Measurements from ENCODE around the gene ARL4C.

DNA sequence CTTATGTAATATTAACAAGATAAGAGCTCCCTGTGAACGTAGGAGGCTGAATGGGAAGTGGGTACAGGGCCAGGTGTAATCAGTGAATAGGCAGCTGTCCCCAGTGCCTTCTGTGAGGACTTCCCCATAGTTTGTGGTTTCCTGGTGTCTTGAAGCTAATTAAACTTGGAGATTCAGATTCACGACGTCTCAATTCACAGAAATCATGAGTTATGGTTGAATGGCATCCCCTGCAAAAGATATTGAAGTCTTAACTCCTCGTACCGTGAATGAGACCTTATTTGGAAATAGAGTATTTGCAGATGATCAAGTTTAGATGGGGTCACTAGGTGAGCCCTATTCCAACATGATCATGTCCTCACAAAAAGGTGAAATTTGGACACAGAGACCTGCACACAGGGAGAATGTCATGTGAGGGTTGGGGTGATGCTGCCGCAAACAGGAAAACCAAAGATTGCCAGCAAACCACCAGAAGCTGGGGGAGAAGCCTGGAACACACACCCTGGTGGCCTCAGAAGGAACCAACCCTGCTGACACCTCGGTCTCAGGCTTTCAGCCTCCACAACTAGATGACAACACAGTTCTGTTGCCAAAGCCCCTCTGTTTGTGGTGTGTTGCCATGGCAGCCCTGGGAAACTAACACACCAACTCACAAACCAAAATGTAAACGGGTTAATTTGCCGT lies 13.2 kb downstream of the ARL4C start:
- TF ChIP-seq, protein P1, sequence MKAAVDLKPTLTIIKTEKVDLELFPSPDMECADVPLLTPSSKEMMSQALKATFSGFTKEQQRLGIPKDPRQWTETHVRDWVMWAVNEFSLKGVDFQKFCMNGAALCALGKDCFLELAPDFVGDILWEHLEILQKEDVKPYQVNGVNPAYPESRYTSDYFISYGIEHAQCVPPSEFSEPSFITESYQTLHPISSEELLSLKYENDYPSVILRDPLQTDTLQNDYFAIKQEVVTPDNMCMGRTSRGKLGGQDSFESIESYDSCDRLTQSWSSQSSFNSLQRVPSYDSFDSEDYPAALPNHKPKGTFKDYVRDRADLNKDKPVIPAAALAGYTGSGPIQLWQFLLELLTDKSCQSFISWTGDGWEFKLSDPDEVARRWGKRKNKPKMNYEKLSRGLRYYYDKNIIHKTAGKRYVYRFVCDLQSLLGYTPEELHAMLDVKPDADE (IDR thresholded peaks at IDR 0.05): no peak
- no peak for TF ChIP-seq EZH2 (IDR thresholded peaks at IDR 0.05; ENCODE audit: low read depth, unreplicated experiment)
- TF ChIP-seq, protein P2, sequence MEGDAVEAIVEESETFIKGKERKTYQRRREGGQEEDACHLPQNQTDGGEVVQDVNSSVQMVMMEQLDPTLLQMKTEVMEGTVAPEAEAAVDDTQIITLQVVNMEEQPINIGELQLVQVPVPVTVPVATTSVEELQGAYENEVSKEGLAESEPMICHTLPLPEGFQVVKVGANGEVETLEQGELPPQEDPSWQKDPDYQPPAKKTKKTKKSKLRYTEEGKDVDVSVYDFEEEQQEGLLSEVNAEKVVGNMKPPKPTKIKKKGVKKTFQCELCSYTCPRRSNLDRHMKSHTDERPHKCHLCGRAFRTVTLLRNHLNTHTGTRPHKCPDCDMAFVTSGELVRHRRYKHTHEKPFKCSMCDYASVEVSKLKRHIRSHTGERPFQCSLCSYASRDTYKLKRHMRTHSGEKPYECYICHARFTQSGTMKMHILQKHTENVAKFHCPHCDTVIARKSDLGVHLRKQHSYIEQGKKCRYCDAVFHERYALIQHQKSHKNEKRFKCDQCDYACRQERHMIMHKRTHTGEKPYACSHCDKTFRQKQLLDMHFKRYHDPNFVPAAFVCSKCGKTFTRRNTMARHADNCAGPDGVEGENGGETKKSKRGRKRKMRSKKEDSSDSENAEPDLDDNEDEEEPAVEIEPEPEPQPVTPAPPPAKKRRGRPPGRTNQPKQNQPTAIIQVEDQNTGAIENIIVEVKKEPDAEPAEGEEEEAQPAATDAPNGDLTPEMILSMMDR (conservative IDR thresholded peaks at IDR 0.05; ENCODE audit: low read depth in 2 of 2): peak; percentile 26 to 35; a peak in 3 of 4 replicates
- no peak for TF ChIP-seq NANOG (IDR thresholded peaks at IDR 0.05; ENCODE audit: borderline replicate concordance)
- no peak for TF ChIP-seq POLR2AphosphoS5 (IDR thresholded peaks at IDR 0.05; ENCODE audit: low read depth)
- no peak for TF ChIP-seq ZNF331 (CRISPR knock-in tag; IDR thresholded peaks at IDR 0.05; ENCODE audit: low read depth)
- TF ChIP-seq EZH2phosphoT487 (IDR thresholded peaks at IDR 0.05; ENCODE audit: unreplicated experiment): no peak
- TF ChIP-seq ZNF114 (CRISPR knock-in tag; IDR thresholded peaks at IDR 0.05): no peak
- TF ChIP-seq, protein P3, sequence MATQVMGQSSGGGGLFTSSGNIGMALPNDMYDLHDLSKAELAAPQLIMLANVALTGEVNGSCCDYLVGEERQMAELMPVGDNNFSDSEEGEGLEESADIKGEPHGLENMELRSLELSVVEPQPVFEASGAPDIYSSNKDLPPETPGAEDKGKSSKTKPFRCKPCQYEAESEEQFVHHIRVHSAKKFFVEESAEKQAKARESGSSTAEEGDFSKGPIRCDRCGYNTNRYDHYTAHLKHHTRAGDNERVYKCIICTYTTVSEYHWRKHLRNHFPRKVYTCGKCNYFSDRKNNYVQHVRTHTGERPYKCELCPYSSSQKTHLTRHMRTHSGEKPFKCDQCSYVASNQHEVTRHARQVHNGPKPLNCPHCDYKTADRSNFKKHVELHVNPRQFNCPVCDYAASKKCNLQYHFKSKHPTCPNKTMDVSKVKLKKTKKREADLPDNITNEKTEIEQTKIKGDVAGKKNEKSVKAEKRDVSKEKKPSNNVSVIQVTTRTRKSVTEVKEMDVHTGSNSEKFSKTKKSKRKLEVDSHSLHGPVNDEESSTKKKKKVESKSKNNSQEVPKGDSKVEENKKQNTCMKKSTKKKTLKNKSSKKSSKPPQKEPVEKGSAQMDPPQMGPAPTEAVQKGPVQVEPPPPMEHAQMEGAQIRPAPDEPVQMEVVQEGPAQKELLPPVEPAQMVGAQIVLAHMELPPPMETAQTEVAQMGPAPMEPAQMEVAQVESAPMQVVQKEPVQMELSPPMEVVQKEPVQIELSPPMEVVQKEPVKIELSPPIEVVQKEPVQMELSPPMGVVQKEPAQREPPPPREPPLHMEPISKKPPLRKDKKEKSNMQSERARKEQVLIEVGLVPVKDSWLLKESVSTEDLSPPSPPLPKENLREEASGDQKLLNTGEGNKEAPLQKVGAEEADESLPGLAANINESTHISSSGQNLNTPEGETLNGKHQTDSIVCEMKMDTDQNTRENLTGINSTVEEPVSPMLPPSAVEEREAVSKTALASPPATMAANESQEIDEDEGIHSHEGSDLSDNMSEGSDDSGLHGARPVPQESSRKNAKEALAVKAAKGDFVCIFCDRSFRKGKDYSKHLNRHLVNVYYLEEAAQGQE (IDR thresholded peaks at IDR 0.05; ENCODE audit: unreplicated experiment): no peak
- no peak for TF ChIP-seq CREB1 (CRISPR knock-in tag; IDR thresholded peaks at IDR 0.05; ENCODE audit: low read depth)
- TF ChIP-seq STAT1 (IDR thresholded peaks at IDR 0.05; ENCODE audit: unreplicated experiment): no peak
- TF ChIP-seq, protein P4, sequence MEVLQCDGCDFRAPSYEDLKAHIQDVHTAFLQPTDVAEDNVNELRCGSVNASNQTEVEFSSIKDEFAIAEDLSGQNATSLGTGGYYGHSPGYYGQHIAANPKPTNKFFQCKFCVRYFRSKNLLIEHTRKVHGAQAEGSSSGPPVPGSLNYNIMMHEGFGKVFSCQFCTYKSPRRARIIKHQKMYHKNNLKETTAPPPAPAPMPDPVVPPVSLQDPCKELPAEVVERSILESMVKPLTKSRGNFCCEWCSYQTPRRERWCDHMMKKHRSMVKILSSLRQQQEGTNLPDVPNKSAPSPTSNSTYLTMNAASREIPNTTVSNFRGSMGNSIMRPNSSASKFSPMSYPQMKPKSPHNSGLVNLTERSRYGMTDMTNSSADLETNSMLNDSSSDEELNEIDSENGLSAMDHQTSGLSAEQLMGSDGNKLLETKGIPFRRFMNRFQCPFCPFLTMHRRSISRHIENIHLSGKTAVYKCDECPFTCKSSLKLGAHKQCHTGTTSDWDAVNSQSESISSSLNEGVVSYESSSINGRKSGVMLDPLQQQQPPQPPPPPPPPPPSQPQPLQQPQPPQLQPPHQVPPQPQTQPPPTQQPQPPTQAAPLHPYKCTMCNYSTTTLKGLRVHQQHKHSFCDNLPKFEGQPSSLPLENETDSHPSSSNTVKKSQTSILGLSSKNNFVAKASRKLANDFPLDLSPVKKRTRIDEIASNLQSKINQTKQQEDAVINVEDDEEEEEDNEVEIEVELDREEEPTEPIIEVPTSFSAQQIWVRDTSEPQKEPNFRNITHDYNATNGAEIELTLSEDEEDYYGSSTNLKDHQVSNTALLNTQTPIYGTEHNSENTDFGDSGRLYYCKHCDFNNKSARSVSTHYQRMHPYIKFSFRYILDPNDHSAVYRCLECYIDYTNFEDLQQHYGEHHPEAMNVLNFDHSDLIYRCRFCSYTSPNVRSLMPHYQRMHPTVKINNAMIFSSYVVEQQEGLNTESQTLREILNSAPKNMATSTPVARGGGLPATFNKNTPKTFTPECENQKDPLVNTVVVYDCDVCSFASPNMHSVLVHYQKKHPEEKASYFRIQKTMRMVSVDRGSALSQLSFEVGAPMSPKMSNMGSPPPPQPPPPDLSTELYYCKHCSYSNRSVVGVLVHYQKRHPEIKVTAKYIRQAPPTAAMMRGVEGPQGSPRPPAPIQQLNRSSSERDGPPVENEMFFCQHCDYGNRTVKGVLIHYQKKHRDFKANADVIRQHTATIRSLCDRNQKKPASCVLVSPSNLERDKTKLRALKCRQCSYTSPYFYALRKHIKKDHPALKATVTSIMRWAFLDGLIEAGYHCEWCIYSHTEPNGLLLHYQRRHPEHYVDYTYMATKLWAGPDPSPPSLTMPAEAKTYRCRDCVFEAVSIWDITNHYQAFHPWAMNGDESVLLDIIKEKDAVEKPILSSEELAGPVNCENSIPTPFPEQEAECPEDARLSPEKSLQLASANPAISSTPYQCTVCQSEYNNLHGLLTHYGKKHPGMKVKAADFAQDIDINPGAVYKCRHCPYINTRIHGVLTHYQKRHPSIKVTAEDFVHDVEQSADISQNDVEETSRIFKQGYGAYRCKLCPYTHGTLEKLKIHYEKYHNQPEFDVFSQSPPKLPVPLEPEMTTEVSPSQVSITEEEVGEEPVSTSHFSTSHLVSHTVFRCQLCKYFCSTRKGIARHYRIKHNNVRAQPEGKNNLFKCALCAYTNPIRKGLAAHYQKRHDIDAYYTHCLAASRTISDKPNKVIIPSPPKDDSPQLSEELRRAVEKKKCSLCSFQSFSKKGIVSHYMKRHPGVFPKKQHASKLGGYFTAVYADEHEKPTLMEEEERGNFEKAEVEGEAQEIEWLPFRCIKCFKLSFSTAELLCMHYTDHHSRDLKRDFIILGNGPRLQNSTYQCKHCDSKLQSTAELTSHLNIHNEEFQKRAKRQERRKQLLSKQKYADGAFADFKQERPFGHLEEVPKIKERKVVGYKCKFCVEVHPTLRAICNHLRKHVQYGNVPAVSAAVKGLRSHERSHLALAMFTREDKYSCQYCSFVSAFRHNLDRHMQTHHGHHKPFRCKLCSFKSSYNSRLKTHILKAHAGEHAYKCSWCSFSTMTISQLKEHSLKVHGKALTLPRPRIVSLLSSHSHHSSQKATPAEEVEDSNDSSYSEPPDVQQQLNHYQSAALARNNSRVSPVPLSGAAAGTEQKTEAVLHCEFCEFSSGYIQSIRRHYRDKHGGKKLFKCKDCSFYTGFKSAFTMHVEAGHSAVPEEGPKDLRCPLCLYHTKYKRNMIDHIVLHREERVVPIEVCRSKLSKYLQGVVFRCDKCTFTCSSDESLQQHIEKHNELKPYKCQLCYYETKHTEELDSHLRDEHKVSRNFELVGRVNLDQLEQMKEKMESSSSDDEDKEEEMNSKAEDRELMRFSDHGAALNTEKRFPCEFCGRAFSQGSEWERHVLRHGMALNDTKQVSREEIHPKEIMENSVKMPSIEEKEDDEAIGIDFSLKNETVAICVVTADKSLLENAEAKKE (CRISPR knock-in tag; IDR thresholded peaks at IDR 0.05): no peak
- no peak for TF ChIP-seq JUNB (IDR thresholded peaks at IDR 0.05; ENCODE audit: unreplicated experiment)

Measured in GM23338 (cell line).